Endothelial cell of umbilical vein (primary cell): ENCODE measurements around the gene ZNF428. TPM values are rescaled to one million over a fixed set of nuclear protein-coding genes. Genes with fewer than 3 reads are reported as not detected.

ENCODE experiments used
- BruUV-seq: library from RNA; stranded (reverse); fragments of 400-500 nt; replicated peaks from 2 replicates; lab custom pipeline; 2021; lab: Mats Ljungman, UMichigan
- CTCF ChIA-PET: fragments of 300-600, 350-600 bp; sonication (Branson Sonifier 250); formaldehyde crosslinking; loops from one replicate; lab custom pipeline; 2021; ENCODE audit warnings: antibody characterized with exemption, inconsistent platforms; lab: Charles Lee
- POLR2A ChIA-PET: fragments of 300-600, 350-600 bp; sonication (Branson Sonifier 250); formaldehyde crosslinking; loops from one replicate; lab custom pipeline; 2021; ENCODE audit warnings: antibody characterized with exemption, inconsistent platforms; lab: Charles Lee
- DNase-seq: peaks from one replicate; pipeline ENCODE4 v3.0.0-alpha.2; 2011; ENCODE audit warnings: low read depth, low spot score
- FAIRE-seq: peaks from 2 replicates; lab custom pipeline; 2011; peaks lifted over from hg19 to GRCh38; lab: Jason Lieb, UNC
- H2AFZ ChIP-seq: 2 replicates; pipeline ENCODE4 v1.6.0; 2012; ENCODE audit warnings: low read depth, low read length, control low read depth, inconsistent platforms
- H3K27ac ChIP-seq: 2 replicates; pipeline ENCODE4 v1.5.1; 2011; ENCODE audit warnings: low read depth, mild to moderate bottlenecking, control low read depth, low read length, moderate library complexity; ENCODE audit not compliant: insufficient read depth
- H3K27me3 ChIP-seq, 2 experiments: 2 replicates each; pipeline versions ENCODE4 v1.6.0 to v1.6.1; 2011; ENCODE audit warnings: low read length in 2 of 2, mixed read lengths in 1 of 2; ENCODE audit not compliant: control insufficient read depth in 2 of 2, insufficient read depth in 2 of 2
- H3K36me3 ChIP-seq, 2 experiments: 2 replicates in 1 of 2; 3 replicates in 1 of 2; pipeline ENCODE4 v1.5.1; 2011; ENCODE audit warnings: low read length in 2 of 2, mild to moderate bottlenecking in 1 of 2, moderate library complexity in 1 of 2; ENCODE audit not compliant: control insufficient read depth in 2 of 2, insufficient read depth in 2 of 2; ENCODE audit errors: extremely low read depth in 1 of 2
- H3K4me1 ChIP-seq: 3 replicates; pipeline ENCODE4 v1.5.1; 2011; ENCODE audit warnings: mild to moderate bottlenecking, low read length; ENCODE audit not compliant: control insufficient read depth, insufficient read depth; ENCODE audit errors: extremely low read depth
- H3K4me2 ChIP-seq: 2 replicates; pipeline ENCODE4 v1.6.1; 2011; ENCODE audit warnings: low read length, control low read depth, mixed read lengths; ENCODE audit not compliant: insufficient read depth
- H3K4me3 ChIP-seq, 3 experiments: fragments of 200-600 bp in 1 of 3; sonication (generic), shearing (Covaris generic) in 1 of 3; replicated peaks in 1 of 3; 2 replicates each; pipeline ENCODE4 v1.5.1; 2011 to 2016; ENCODE audit warnings: control low read depth in 3 of 3, low read length in 3 of 3, mild to moderate bottlenecking in 2 of 3, inconsistent platforms in 1 of 3, low read depth in 1 of 3, moderate library complexity in 1 of 3; ENCODE audit not compliant: insufficient read depth in 1 of 3
- H3K79me2 ChIP-seq: 2 replicates; pipeline ENCODE4 v1.6.0; 2012; ENCODE audit warnings: low read length, inconsistent platforms; ENCODE audit not compliant: control insufficient read depth, insufficient read depth
- H3K9ac ChIP-seq: replicated peaks from 2 replicates; pipeline ENCODE3; 2011; ENCODE audit warnings: low read length, control low read depth; ENCODE audit not compliant: insufficient read depth; ENCODE audit errors: extremely low read depth
- H3K9me1 ChIP-seq: replicated peaks from 3 replicates; pipeline ENCODE4 v1.6.0; 2011; ENCODE audit warnings: mild to moderate bottlenecking, low read length; ENCODE audit not compliant: control insufficient read depth, insufficient read depth; ENCODE audit errors: extremely low read depth
- H3K9me3 ChIP-seq: replicated peaks from 2 replicates; pipeline ENCODE4 v1.5.1; 2012; ENCODE audit warnings: low read length, inconsistent platforms; ENCODE audit not compliant: control insufficient read depth, insufficient read depth
- H4K20me1 ChIP-seq: replicated peaks from 2 replicates; pipeline ENCODE3; 2011; ENCODE audit warnings: mild to moderate bottlenecking, low read length; ENCODE audit not compliant: control insufficient read depth, insufficient read depth; ENCODE audit errors: extremely low read depth
- CTCF ChIP-seq, 2 donors: IDR thresholded peaks; 1 replicate in 1 of 2; 2 replicates in 1 of 2; pipeline ENCODE4 v1.5.1; 2011; ENCODE audit warnings: low read length in 2 of 2, mild to moderate bottlenecking in 2 of 2, moderate library complexity in 2 of 2, control low read depth in 1 of 2, inconsistent platforms in 1 of 2, low read depth in 1 of 2; ENCODE audit not compliant: insufficient read depth in 1 of 2; ENCODE audit errors: extremely low read depth in 1 of 2
- EZH2 ChIP-seq: IDR thresholded peaks from 2 replicates; pipeline ENCODE4 v1.6.1; 2012; ENCODE audit warnings: borderline replicate concordance, low read depth, mild to moderate bottlenecking, moderate library complexity, low read length, inconsistent platforms; ENCODE audit not compliant: severe bottlenecking
- FOS ChIP-seq: IDR thresholded peaks from 2 replicates; pipeline ENCODE4 v1.6.1; 2011; ENCODE audit warnings: mild to moderate bottlenecking, low read length, moderate library complexity, borderline replicate concordance; ENCODE audit not compliant: insufficient read depth
- GATA2 ChIP-seq: IDR thresholded peaks from 2 replicates; pipeline ENCODE4 v1.7.0; 2011; ENCODE audit warnings: low read depth, mild to moderate bottlenecking, moderate library complexity, mixed read lengths, low read length; ENCODE audit not compliant: insufficient read length, insufficient read depth
- JUN ChIP-seq: IDR thresholded peaks from 2 replicates; pipeline ENCODE4 v1.6.1; 2011; ENCODE audit warnings: borderline replicate concordance, low read depth; ENCODE audit not compliant: insufficient read length, insufficient read depth
- MYC ChIP-seq: IDR thresholded peaks from one replicate; pipeline ENCODE4 v1.6.1; 2011; ENCODE audit warnings: mild to moderate bottlenecking, low read depth, low read length
- POLR2A ChIP-seq: IDR thresholded peaks from 2 replicates; pipeline ENCODE4 v1.6.1; 2012; ENCODE audit warnings: low read depth, mild to moderate bottlenecking, control low read depth, low read length
- POLR2AphosphoS5 ChIP-seq: IDR thresholded peaks from 2 replicates; pipeline ENCODE4 v1.6.1; 2012; ENCODE audit warnings: low read depth, mild to moderate bottlenecking, control low read depth, low read length, moderate library complexity; ENCODE audit not compliant: insufficient read depth
- dilution Hi-C: fragments of 300-500 bp; cut with MboI; formaldehyde crosslinking; loops from one replicate; pipeline ENCODE4 v1.15.0; 2019; ENCODE audit warnings: low sequenced_read_pairs; ENCODE audit not compliant: extremely low pct_ligation_motif_present
- intact Hi-C: fragments of 100-400 bp; cut with micrococcal nuclease; formaldehyde crosslinking; loops from one replicate; pipeline ENCODE4 v1.10.0; 2022
- polyA plus RNA-seq, 4 experiments: library from polyadenylated mRNA; depleted of rRNA in 3 of 4; stranded (reverse) in 3 of 4; unstranded in 1 of 4; fragments of >200 nt; gene quantifications; 2 replicates each; pipeline versions ENCODE4 v1.2.1 to v1.2.3, GENCODE V29; 2011 to 2012; ENCODE audit warnings: missing spikeins in 1 of 4
- total RNA-seq: library from RNA; stranded (reverse); gene quantifications from 2 replicates; pipeline ENCODE4 v1.2.3, GENCODE V29; 2021
- TF ChIP-seq, protein P1 (sequence below): IDR thresholded peaks from 2 replicates; pipeline ENCODE4 v1.6.1; 2011; ENCODE audit not compliant: insufficient read depth, insufficient read length

Gene ZNF428
- total and polyA plus RNA-seq, 2 donors (not counting 3 experiments of a cell fraction or from before 2014, with no cell fraction given): 29.2 to 56.2 TPM

DNA sequence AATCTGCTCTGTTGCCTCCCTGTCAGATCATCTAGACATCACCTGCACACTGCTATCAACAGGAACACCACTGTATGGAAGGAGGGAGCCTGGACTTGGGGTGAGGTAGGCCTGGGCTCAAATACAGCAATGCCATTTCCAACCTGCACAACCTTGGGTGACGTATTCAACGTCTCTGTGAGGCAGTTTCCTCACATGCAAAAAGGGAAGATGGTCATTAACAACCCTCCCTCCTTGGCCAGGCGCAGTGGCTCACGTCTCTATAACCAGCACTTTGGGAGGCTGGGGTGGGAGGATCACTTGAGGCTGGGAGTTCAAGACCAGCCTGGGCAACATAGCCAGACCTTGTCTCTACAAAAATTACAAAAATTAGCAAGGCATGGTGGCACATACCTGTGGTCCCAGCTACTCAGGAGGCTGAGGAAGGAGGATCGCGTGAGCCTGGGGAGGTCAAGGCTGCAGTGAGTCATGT is 57.2 kb downstream of the ZNF428 start:
- POLR2A ChIA-PET: no interaction called here

More for the DNA sequence above, 57.2 kb downstream of the ZNF428 start:
- Histone ChIP-seq H3K36me3 (peaks cover 0 to 9% of the 10 kb centered on the region in 2 experiments), H4K20me1 (no peaks in the 10 kb centered on the region), H3K27me3 (no peaks in the 10 kb centered on the region), H3K9me1 (no peaks in the 10 kb centered on the region), H3K4me1 (no peaks in the 10 kb centered on the region), H3K9me3 (no peaks in the 10 kb centered on the region), H3K79me2 (no peaks in the 10 kb centered on the region), H3K9ac (no peak overlapping the region), H3K27ac (no peak overlapping the region), H2AFZ (no peak overlapping the region), H3K4me2 (no peak overlapping the region), H3K4me3 (no peak overlapping the region)
- no peak for FAIRE-seq
- no peak for DNase-seq
- intact Hi-C loops: no loop called here
- TF ChIP-seq MYC (no peak), CTCF (IDR thresholded peaks at IDR 0.05; ENCODE audit: extremely low read depth in 1 of 2, insufficient read depth in 1 of 2, low read depth in 1 of 2, low read length in 2 of 2) (no peak), EZH2 (no peak), FOS (no peak), JUN (no peak), POLR2A (no peak), GATA2 (no peak), POLR2AphosphoS5 (no peak)
- TF ChIP-seq, protein P1, sequence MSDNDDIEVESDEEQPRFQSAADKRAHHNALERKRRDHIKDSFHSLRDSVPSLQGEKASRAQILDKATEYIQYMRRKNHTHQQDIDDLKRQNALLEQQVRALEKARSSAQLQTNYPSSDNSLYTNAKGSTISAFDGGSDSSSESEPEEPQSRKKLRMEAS: no peak
- no TSS peak for BruUV-seq
- dilution Hi-C loops: no loop called here
- CTCF ChIA-PET: interaction anchor here (1.0 kb wide), 1 partner anchor 13 kb away, joined by 4 read pairs; the partner anchor contains the start of gene XRCC1
